IPS-18a (cell line): ENCODE data around the gene NTRK1.

ENCODE experiments used
- H3K27ac ChIP-seq: one replicate; pipeline ENCODE4 v1.5.1; 2013; ENCODE audit warnings: low read length
- H3K27me3 ChIP-seq: one replicate; pipeline ENCODE4 v1.6.1; 2013; ENCODE audit warnings: mild to moderate bottlenecking, low read length; ENCODE audit not compliant: control insufficient read depth, insufficient read depth
- H3K36me3 ChIP-seq: one replicate; pipeline ENCODE4 v1.6.1; 2013; ENCODE audit warnings: low read depth, low read length; ENCODE audit not compliant: control insufficient read depth
- H3K4me1 ChIP-seq: one replicate; pipeline ENCODE4 v1.6.1; 2013; ENCODE audit warnings: low read depth, low read length; ENCODE audit not compliant: control insufficient read depth
- H3K4me3 ChIP-seq: one replicate; pipeline ENCODE4 v1.5.1; 2013; ENCODE audit warnings: low read length
- H3K9ac ChIP-seq: one replicate; pipeline ENCODE4 v1.6.1; 2013; ENCODE audit warnings: mild to moderate bottlenecking, low read length, moderate library complexity
- H3K9me3 ChIP-seq: one replicate; pipeline ENCODE4 v1.6.1; 2013; ENCODE audit warnings: low read depth, low read length; ENCODE audit not compliant: control insufficient read depth

The NTRK1 gene

GRCh38 chr1:156885314-156885713 is 24.6 kb downstream of the NTRK1 start:
- no peaks in the 10 kb centered on the region for H3K36me3 ChIP-seq
- no peak overlapping the region for H3K9ac ChIP-seq
- H3K4me1 ChIP-seq: peaks cover 18% of the 10 kb centered on the region
- H3K27ac ChIP-seq: no peak overlapping the region
- peaks cover 41% of the 10 kb centered on the region for H3K27me3 ChIP-seq
- no peaks in the 10 kb centered on the region for H3K9me3 ChIP-seq
- no peak overlapping the region for H3K4me3 ChIP-seq

- Histone ChIP-seq H3K4me1 (peaks cover 18% of the 10 kb centered on the region), H3K9ac (no peak overlapping the region), H3K9me3 (no peaks in the 10 kb centered on the region), H3K4me3 (no peak overlapping the region), H3K27ac (no peak overlapping the region), H3K36me3 (no peaks in the 10 kb centered on the region), H3K27me3 (peaks cover 47% of the 10 kb centered on the region)
Observed at GRCh38 chr1:156885880-156886355, 25.3 kb downstream of the NTRK1 start.

DNA sequence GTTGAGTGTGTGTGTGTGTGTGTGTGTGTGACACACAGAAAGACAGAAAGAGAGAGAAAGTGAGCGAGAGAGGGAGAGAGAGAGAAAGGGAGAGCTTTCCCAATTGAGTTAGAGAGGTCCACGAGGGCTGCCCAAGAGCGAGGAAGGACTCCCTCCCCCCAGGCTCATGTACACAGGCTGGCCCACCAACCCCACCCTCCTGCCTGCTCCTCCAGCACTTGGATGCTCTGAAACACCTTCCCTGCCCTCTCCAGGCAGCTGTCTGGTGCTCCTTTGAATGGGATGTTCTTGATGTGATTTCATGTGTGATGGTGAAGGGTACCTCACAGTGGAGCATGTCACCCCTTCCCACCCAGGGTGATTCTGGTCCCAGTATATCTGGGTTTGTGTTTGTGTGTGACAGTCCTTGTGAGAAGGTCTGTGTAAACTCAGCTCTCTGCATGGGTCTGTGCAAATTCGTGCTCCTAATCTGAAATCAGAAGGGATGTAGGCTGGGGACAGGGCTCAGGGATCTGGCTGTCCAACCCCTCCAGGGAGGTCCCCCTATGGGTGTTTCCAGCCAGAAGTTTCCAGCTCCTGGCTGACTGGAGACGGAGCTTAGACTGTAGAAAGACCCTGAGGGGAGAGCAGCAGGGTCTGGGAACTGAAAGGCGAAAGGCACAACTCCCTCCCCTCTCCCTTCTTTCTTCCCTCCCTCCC is 26.1 kb downstream of the NTRK1 start:
- H3K4me1 ChIP-seq: peaks cover 18% of the 10 kb centered on the region
- no peak overlapping the region for H3K9ac ChIP-seq
- no peaks in the 10 kb centered on the region for H3K36me3 ChIP-seq
- H3K9me3 ChIP-seq: no peaks in the 10 kb centered on the region
- H3K27me3 ChIP-seq: peaks cover 55% of the 10 kb centered on the region
- H3K27ac ChIP-seq: no peak overlapping the region
- H3K4me3 ChIP-seq: no peak overlapping the region

- no peaks in the 10 kb centered on the region for H3K36me3 ChIP-seq
- no peak overlapping the region for H3K9ac ChIP-seq
- peaks cover 18% of the 10 kb centered on the region for H3K4me1 ChIP-seq
- no peak overlapping the region for H3K4me3 ChIP-seq
- peaks cover 60% of the 10 kb centered on the region for H3K27me3 ChIP-seq
- H3K9me3 ChIP-seq: no peaks in the 10 kb centered on the region
- H3K27ac ChIP-seq: no peak overlapping the region
Observed at GRCh38 chr1:156887317-156887716, 26.7 kb downstream of the NTRK1 start.

- Histone ChIP-seq H3K4me3 (no peak overlapping the region), H3K9ac (no peak overlapping the region), H3K27me3 (peaks cover 60% of the 10 kb centered on the region), H3K4me1 (peaks cover 18% of the 10 kb centered on the region), H3K27ac (no peak overlapping the region), H3K36me3 (no peaks in the 10 kb centered on the region), H3K9me3 (no peaks in the 10 kb centered on the region)
Observed at GRCh38 chr1:156887734-156888133, 27.1 kb downstream of the NTRK1 start.

DNA sequence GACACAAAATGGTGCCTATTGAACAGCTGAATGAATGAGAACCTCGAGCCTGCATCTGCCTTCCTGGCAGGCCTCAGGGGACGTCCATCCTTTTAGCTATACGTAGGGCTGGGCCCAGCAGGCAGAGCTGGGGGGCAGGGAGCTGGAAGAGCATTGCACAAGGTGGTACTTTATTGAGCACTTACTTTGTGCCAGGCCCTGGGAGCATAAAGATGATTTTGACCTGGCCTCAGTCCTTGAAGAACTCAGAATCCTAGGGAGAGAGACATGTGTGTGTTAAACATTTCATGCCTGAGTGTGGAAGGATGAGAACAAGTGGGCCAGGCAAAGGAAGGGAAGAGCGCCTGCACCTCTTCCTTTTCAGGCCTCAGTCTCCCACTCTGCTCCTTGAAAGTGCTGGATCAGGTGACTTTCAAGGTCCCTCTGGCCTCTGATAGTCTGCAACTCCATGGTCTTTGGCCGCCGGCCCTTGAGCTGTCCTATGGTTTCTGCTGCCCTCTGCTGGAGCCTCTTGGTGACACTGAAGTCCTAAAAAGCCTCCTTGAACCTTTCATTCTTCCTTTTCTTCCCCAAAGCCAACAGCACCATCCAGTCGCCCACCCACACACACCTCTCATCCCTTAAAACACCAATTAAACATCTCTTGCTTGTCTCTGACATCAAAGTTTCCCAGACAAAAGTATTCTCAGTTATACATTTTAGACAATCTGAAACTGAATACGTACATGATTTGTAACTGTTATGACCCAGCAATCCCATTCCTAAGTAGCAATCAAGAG is 29.3 kb downstream of the NTRK1 start:
- no peaks in the 10 kb centered on the region for H3K9me3 ChIP-seq
- peaks cover 14% of the 10 kb centered on the region for H3K4me1 ChIP-seq
- no peak overlapping the region for H3K27ac ChIP-seq
- H3K36me3 ChIP-seq: no peaks in the 10 kb centered on the region
- peaks cover 68% of the 10 kb centered on the region for H3K27me3 ChIP-seq
- H3K9ac ChIP-seq: no peak overlapping the region
- no peak overlapping the region for H3K4me3 ChIP-seq

- Histone ChIP-seq H3K36me3 (no peaks in the 10 kb centered on the region), H3K4me3 (peak overlapping the region; percentile 35), H3K4me1 (peaks cover 7% of the 10 kb centered on the region), H3K9me3 (no peaks in the 10 kb centered on the region), H3K9ac (no peak overlapping the region), H3K27me3 (peaks cover 53% of the 10 kb centered on the region), H3K27ac (no peak overlapping the region)
Observed at GRCh38 chr1:156892190-156893047, 31.8 kb downstream of the NTRK1 start.

DNA sequence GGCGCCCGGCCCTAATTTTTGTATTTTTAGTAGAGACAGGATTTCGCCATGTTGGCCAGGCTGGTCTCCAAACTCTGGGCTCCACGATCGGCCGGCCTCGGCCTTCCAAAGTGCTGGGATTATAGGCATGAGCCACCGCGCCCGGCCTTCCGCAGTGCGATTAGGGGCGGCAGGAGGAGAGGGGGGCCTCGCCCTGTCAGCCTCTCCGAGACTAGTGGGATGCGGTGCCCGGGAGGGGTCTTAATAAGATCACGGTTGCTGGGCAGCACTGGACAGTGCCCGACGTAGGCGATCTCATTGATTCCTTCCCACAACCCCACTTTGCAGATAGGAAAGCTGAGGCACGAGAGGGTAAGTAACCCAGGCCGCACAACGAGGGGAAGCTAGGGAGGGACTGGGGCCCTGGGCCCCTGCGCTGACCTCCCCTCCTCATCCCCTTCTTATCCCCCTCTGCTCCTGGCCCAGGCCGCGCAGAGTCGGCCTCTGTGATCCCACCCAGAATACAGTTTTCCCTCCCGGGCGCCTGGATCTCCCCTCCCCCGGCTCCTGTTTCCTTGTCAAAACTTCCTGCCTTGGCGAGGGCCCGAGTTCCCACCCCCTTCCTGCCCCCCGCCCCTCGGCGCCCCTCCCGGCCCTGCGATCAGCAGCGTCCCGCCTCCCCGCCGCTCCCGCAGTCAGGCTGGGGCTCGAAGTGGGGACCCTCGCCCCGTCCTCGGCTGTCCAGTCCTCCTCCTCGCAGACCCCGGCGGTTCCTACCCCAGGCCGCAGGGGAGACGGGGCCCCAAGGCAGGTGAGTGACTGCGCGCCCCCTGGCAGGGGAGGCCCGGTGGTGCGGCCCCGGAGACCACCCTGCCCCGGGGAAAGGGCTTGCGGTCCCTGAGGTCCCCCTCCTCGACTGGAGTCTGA is 32.6 kb downstream of the NTRK1 start, which contains the start of gene PEAR1:
Gene PEAR1 (plus strand): TSS at position 671 of the 906 bp plus-strand sequence. CDS start 10,209 bp downstream, outside the sequence.
- H3K9me3 ChIP-seq: no peaks in the 10 kb centered on the region
- no peak within 1 kb of the TSS for H3K27ac ChIP-seq
- no peaks in the 10 kb centered on the region for H3K4me1 ChIP-seq

GRCh38 chr1:156894001-156894400 is 33.3 kb downstream of the NTRK1 start:
- Histone ChIP-seq H3K9me3 (no peaks in the 10 kb centered on the region), H3K27ac (no peak overlapping the region), H3K36me3 (no peaks in the 10 kb centered on the region), H3K4me3 (peak overlapping the region; percentile 22), H3K4me1 (no peaks in the 10 kb centered on the region), H3K9ac (no peak overlapping the region), H3K27me3 (peaks cover 53% of the 10 kb centered on the region)

More for the DNA sequence above, 32.6 kb downstream of the NTRK1 start, which contains the start of gene PEAR1:
- Histone ChIP-seq H3K9ac (no peak within 1 kb of the TSS), H3K27me3 (peaks cover 53% of the 10 kb centered on the region), H3K4me3 (peak within 1 kb of the TSS; percentile 27), H3K36me3 (no peaks in the 10 kb centered on the region)

- H3K27ac ChIP-seq: no peak overlapping the region
- no peak overlapping the region for H3K4me3 ChIP-seq
- H3K9me3 ChIP-seq: no peaks in the 10 kb centered on the region
- H3K36me3 ChIP-seq: no peaks in the 10 kb centered on the region
- no peaks in the 10 kb centered on the region for H3K4me1 ChIP-seq
- H3K27me3 ChIP-seq: peaks cover 53% of the 10 kb centered on the region
- no peak overlapping the region for H3K9ac ChIP-seq
Observed at GRCh38 chr1:156894711-156895454, 34.2 kb downstream of the NTRK1 start.
